HG03196 (cell line): ENCODE data around the gene DCAF11.
"Not testable (repeated sequence)": the region's sequence is repeated elsewhere in the genome, so short reads cannot be mapped to it uniquely, and the experiment has no call there.

Experiments used
- ATAC-seq: cut with Tn5 transposase; IDR thresholded peaks from one replicate; pipeline ENCODE4 v1.9.1; 2021; ENCODE audit not compliant: unreplicated experiment

The DCAF11 gene

DNA sequence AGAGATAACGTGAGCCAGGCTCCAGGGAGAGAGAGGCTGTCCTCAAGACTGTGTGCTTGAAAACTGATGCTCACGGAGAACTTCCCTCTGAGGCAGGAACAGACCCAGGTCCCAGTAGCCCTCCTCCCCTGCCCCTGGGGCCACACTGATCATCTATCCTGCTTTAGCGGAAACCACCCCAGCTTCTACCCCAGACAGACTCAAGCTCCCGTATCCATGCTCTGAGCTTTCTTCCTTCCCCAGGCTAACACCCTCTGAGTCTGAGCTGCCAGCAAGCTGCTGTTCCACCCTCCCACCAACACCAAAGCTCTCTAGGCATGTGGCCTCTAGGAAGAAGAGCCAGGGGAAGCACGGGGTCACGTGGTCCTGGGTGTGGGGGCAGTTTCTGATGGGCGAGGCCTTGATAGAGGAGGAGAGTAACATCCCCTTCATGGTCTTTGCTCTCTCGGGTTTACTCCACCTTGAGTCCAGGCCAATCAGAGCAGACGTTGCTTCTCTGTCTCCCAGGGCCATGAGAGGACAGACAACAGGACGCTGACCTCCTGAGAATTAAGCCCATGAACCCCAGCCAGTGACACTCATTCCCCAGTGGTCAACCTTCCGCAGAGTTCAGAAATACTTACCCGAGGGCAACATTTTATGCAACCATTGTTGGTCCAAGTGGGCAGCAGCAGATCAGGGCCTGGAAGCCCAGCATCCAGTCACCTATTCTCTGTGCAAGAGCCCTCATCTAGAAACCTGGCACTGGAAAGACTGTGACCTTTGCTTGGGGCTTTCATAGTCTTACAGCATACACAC, 19.1 kb upstream of the DCAF11 start:
- ATAC-seq: peak; percentile 61

DNA sequence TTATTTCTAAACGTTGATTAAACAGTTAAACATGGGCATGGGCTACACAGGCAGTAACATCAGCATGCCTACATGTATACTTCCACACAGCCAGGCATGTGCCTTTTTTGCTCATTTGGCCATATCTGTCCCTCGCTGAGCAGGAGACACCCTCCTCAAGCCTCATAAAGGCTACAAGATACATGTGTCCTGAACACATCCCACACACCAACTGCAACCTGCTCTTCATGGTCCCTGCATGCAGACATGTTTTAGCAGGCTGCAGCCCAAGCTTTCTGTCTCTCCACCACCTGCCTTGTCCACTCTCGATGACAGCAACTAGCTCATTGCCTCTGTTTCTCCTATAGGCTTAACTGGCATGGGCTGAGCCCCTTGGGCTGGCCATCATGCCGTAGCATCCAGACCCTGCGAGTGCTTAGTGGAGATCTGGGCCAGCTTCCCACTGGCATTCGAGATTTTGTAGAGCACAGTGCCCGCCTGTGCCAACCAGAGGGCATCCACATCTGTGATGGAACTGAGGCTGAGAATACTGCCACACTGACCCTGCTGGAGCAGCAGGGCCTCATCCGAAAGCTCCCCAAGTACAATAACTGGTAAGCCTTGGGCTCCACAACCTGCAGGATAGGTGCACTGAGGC, 17.9 kb upstream of the DCAF11 start:
- ATAC-seq: no peak

DNA sequence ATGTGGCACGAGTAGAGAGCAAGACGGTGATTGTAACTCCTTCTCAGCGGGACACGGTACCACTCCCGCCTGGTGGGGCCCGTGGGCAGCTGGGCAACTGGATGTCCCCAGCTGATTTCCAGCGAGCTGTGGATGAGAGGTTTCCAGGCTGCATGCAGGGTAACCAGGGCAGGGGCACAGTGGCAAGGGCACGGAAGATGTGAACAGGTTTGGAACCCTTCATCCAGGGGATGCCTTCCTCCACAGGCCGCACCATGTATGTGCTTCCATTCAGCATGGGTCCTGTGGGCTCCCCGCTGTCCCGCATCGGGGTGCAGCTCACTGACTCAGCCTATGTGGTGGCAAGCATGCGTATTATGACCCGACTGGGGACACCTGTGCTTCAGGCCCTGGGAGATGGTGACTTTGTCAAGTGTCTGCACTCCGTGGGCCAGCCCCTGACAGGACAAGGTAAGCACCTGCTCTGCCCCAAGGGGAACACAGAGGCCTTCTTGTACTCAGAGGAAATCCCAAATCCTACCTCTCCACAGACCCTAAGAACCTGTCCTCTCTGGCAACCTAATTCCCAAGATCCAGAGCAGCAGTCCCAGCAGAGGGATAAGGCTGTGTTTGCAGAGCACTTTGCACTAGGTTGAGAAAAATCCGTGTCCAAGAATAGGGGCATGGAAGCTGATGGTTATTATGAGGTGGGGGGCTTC, 16.2 kb upstream of the DCAF11 start:
- no peak for ATAC-seq

DNA sequence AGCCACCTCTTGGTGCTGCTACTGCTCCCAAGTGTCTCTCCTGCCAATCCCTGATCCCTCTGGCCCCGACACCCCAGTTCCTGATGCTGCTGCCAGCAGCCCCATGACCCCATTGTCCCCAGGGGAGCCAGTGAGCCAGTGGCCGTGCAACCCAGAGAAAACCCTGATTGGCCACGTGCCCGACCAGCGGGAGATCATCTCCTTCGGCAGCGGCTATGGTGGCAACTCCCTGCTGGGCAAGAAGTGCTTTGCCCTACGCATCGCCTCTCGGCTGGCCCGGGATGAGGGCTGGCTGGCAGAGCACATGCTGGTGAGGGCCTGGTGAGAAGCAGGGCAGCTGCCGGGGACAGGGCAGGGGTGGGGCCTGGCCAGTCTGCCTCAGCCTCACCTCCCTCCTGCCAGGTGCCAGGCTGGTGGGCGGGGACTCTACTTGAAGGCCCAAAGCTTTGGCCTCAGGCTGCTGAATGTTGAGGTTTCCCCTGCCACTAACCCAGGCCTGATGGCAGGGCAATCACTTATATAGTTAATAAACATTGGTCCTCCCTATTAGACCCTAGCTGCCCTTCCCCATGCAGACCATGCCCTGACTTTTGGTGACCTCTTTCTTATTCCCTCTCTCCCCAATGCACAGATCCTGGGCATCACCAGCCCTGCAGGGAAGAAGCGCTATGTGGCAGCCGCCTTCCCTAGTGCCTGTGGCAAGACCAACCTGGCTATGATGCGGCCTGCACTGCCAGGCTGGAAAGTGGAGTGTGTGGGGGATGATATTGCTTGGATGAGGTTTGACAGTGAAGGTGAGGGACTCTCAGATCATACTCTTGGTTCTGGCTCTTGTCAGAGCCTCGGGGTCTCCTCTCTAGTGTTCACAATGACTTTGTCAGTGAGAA, 15.4 kb upstream of the DCAF11 start:
- no peak for ATAC-seq

DNA sequence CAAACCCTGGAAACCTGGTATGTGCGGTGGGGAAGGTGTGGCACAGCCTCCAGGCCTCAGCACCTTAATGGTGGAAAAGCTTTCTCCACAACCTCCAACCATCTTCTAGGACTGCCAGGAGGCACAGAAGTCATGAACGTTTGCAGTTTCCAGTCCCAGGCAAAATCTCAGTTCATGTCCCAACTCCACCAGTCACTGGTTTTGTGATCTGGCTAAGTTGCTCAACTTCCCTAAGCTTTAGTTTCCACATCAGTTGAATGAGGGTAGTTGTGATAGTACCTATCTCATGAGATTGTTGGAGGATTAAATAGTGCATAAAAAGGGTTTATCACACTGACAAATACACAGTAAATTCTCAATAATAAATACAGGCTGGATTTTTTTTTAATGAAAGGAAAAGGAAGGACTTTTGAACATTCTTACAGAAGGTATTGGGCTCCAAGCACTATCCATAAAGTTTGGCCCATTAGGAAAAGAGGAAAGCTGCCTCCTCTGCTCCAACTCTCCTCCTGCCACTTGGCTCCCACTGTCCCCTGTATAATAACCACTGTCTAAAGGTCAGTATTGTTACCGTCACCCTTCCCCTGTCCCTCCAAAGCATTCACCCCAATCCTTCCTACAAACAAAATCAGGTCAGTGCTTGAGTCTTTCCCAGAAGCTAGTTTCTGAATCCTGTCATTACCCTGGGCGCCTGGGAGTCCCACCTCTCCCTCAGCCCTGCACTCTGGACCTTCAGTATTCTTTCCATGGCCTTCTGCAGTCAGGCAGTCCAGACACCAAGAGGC, 14.2 kb upstream of the DCAF11 start:
- no peak for ATAC-seq

DNA sequence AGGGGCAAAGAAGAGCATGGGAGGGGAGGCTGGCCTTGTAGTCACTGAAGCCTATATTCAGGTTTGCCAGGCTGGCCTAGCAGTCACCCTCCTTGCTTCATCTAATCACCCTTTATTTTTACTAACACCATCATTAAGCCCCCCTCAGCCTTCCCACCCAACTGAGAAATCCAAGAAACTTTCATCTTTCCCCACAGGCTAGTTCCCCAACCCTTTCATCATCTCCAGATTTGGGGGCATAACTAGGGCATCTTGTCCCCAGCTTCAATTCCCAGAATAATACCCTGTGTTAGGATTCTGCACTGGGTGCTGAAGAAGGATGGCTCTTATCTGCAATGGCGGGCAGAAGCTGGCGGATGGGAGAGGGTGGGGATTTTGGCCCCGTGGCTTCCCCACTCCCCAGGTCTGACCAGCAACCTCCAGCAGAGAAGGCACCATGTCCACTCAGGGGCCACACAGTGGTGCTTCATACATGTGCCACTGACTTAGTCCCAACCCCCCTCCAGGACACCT, 13.5 kb upstream of the DCAF11 start:
- ATAC-seq: no peak

DNA sequence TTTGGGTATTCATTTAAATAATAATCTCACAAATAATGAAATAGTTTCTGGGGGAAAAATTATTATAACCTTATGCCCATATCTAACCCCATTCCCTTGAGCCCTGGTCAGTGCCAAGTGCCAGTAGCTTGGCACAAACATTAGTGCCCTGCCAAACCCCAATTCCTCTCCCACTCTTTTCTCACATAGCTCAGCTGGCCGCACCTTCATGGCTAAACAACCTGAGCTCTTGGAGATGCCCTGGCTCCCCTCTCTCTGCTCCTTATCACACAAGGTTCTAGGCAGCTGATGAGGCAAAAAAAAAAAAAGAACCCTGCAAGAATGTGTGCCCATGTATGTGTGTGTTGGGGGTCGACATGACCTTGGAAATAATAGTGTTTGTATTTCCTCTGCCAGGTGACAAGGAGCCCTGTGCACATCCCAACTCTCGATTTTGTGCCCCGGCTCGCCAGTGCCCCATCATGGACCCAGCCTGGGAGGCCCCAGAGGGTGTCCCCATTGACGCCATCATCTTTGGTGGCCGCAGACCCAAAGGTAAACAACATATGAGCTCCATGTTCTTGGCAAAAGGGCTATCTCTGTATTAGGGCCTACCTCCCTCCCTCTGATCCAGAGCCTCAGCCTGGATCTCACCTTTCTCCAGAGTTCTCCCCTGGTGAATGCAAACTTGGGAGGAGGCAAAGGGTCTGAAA, 12.1 kb upstream of the DCAF11 start:
- no peak for ATAC-seq

DNA sequence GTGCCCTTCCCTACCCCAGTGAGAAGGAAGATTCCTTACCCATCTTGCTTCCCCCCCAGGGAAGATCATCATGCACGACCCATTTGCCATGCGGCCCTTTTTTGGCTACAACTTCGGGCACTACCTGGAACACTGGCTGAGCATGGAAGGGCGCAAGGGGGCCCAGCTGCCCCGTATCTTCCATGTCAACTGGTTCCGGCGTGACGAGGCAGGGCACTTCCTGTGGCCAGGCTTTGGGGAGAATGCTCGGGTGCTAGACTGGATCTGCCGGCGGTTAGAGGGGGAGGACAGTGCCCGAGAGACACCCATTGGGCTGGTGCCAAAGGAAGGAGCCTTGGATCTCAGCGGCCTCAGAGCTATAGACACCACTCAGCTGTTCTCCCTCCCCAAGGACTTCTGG, 11.1 kb upstream of the DCAF11 start:
- ATAC-seq: no peak

DNA sequence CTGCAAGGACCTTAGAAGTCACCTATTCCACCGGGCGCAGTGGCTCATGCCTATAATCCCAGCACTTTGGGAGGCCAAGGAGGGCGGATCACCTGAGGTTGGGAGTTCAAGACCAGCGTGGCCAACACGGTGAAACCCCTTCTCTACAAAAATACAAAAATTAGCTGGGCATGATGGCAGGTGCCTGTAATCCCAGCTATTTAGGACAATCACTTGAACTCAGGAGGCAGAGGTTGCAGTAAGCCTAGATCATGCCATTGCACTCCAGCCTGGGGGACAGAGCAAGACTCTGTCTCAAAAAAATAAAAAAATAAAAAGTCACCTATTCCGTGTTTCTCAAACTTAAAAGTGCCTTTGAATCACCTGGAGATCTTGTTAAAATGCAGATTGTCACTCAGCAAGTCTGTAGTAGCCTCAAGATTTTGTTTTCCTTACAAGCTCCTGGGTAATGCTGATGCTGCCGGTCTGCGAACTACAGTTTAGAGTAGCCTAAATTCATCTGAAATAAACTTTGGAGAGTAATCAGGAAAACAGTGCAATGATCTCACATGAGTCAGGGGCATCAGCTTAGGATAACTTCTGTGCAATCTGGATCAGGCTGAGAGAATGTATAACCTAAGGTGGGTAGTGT, 8.9 kb upstream of the DCAF11 start:
- not testable (repeated sequence) for ATAC-seq

DNA sequence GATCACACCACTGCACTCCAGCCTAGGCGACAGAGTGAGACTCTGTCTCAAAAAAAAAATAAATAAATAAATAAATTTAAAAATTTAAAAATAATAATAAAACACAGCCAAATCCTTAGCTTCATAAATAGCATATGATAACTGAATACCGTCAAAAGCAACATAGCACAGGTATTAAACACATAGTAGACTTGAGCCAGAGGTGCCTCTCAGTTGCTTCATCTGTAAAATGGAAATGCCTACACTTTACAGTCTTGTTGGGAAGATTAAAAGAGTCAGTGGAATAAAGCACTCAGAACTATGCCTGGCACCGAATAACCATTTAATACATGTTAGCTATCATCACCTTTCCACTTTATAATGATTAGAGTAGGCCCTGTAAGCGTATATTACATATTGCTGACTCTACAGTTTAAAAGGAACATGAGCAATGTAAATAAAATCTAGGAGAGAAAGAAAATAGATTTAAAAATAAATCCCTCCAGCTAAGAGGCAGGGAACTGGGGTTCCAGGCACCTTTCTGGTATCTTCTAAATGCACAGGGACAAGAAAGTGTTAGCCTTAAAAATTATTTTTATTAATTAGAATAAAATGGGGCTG, 7.8 kb upstream of the DCAF11 start:
- ATAC-seq: no peak

DNA sequence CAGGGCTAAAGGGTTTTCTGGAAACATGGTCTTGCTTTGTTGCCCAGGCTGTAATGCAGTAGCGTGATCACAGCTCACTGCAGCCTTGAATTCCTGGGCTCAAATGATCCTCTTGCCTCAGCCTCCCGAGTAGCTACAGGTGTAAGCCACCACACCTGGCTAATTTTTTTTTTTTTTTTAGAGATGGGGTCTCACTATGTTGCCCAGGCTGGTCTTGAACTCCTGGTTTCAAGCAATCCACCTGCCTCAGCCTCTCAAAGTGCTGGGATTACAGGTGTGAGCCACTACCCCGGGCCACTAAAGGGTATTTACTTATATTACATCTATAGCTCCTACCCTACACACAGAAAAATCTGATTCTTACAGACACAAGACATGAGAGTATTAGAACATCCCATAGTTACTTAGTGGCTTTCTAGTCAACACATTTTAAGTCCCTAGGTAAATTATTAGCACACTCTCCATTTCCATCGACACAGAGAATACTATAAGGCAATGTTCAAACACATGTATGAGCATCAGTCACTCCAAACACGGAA, 6.2 kb upstream of the DCAF11 start:
- ATAC-seq: no peak

DNA sequence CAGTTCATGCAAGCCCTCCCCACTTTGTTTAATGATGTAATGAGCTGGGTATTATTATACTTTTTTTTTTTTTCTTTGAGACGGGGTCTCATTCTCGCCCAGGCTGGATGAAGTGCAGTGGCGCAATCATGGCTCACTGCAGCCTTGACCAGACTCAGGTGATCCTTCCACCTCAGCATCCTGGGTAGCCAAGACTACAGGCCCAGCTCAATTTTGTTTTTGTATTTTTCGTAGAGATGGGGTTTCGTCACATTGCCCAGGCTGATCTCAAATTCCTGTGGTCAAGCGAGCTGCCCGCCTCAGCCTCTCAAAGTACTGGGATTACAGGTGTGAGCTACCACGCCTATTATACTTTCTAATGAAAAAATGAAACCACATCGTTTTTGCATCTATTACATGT, 4.5 kb upstream of the DCAF11 start:
- ATAC-seq: no peak

DNA sequence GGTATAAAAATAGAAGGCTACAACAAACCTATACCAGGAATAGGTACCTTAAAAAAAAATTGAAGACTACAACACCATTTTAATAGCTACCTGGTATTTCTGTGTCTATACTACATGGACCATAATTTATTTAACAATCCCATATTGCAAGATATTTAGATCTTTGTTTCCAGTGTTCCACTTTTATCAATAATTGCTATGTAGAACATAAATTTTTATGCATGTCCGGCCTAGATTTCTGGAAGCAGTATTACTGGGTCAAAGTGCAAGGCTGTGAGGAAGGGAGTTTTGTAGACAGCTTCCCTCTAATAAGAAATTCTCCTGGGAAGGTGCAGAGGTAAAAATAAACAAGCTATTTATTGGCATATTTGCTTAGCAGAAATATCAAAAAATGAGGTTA, 4.1 kb upstream of the DCAF11 start:
- no peak for ATAC-seq

DNA sequence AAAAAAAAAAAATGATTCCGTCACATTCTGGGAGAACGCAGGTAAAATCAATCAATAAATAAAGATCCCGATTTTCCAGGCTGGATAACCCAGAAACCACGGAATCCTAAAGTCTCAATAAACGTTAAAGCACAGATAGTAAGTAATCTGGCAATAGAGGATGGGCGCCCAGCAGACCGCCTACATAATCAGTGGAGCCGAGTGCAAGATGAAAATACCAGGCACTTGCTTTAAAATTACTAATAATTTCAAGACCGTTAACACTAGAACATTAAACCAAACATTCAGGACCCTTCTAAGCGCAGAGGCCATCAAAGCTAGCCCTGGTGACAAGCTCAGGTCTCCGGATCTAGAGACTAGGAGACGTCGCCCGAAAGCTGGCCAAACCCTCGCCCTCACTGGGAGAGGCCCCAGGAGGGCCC, 1.2 kb upstream of the DCAF11 start:
- ATAC-seq: no peak

DNA sequence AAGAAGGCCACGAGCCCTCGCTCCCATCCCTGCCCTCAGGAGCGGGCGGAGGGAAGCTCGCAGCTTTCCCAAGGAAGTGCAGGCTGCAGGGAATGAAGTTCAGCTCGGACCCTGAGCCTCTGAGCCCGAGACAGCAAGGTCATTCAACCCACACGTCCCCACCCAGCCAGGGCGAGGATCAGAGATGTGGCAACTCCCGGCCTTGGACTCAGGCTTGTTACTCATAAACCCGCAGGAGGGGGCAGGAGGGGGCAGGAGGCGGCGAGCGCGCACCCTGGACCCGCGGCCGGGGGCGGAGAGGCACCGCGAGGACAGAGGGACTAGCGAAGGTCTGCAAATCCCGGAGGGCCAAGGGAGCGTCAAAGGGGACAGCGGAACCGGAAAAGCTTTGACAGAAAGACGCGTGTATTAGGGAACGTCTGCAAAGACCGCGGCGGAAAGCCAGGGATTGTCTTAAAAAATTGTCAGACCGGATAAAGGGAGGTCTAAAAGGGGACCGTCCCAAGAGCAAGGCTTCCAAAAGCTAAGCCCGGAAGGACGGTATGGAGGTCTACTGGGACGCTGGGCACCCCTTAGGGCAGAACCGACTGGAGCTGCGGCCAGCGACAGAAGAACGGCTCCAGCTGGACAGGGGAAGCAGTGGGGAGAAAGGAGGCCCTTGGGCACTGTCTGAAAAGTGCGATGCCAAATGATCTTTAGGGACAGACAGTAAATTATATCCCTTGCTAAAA, 611 bp upstream of the DCAF11 start:
- ATAC-seq: peak; percentile 34

DNA sequence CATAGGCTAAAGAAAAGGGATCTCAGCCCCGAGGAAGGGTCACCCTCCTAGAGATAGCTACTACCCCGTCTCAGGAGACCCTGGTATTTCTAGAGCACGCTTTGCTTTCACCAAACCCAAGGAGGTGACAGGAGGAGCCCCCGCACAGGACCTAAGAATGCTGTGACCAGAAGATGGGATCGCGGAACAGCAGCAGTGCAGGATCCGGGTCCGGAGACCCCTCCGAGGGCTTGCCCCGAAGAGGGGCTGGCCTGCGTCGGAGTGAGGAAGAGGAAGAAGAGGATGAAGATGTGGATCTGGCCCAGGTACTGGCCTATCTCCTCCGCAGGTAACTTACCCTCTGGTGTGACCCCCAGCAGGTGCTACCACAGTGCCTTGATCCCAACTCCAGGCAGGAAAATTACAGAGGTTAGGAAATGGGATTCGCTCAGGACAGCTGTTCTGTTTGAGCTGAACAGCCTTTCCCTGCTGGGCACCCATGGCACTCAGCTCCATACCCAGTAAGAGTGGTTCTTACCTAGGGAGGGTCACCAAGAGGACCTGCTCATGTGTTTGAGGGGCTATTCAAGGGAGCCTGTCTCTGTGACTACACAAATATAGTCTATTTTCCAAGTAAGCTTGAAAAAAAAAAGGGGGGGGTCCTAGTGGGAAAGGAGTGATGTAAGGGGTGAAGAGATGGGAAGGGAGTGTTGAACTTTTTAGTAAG, 998 bp downstream of the DCAF11 start:
- no peak for ATAC-seq
